SKM-1 (cell line): ENCODE results near the gene TTC32.

ENCODE experiments used
- DNase-seq: peaks from one replicate; lab custom pipeline; 2025; ENCODE audit not compliant: unreplicated experiment; lab: John Stamatoyannopoulos, UW

TTC32 gene

GRCh38 chr2:19878268-19879046, 23.3 kb downstream of the TTC32 start:
- no peak for DNase-seq

GRCh38 chr2:19876751-19877150, 25.0 kb downstream of the TTC32 start:
- DNase-seq: no peak

GRCh38 chr2:19875280-19875679, 26.5 kb downstream of the TTC32 start:
- no peak for DNase-seq

- DNase-seq: no peak
These were observed 27.1 kb downstream of the TTC32 start for GRCh38 chr2:19874726-19875125.

- DNase-seq: no peak
These were observed 28.8 kb downstream of the TTC32 start for GRCh38 chr2:19873014-19873413.

- no peak for DNase-seq
These were observed 29.5 kb downstream of the TTC32 start for GRCh38 chr2:19872302-19872701.

- no peak for DNase-seq
These were observed 29.9 kb downstream of the TTC32 start for GRCh38 chr2:19871836-19872235.

GRCh38 chr2:19870792-19871191, 31.0 kb downstream of the TTC32 start:
- no peak for DNase-seq

GRCh38 chr2:19868701-19869580, 32.8 kb downstream of the TTC32 start:
- DNase-seq: no peak

- DNase-seq: no peak
These were observed 33.6 kb downstream of the TTC32 start for GRCh38 chr2:19868224-19868623.

GRCh38 chr2:19866771-19867170, 35.0 kb downstream of the TTC32 start:
- no peak for DNase-seq

- DNase-seq: no peak
These were observed 36.6 kb downstream of the TTC32 start for GRCh38 chr2:19865151-19865550.

- DNase-seq: no peak
These were observed 37.4 kb downstream of the TTC32 start for GRCh38 chr2:19864381-19864780.

GRCh38 chr2:19863303-19864041, 38.3 kb downstream of the TTC32 start:
- peak; percentile 41 for DNase-seq

- DNase-seq: no peak
These were observed 40.0 kb downstream of the TTC32 start for GRCh38 chr2:19861813-19862212.

- DNase-seq: no peak
These were observed 41.8 kb downstream of the TTC32 start for GRCh38 chr2:19860022-19860421.

GRCh38 chr2:19859565-19859964, 42.2 kb downstream of the TTC32 start:
- no peak for DNase-seq

GRCh38 chr2:19857806-19858205, 44.0 kb downstream of the TTC32 start:
- DNase-seq: no peak

GRCh38 chr2:19857100-19857499, 44.7 kb downstream of the TTC32 start:
- no peak for DNase-seq

- DNase-seq: no peak
These were observed 46.0 kb downstream of the TTC32 start for GRCh38 chr2:19855542-19856431.
